K562 (cell line): Measurements from ENCODE around the gene KLRB1. TPM values are rescaled to one million over a fixed set of nuclear protein-coding genes. Genes with fewer than 3 reads are reported as not detected.

ENCODE experiments used
- FOXK1 ChIP-seq: sonication (generic); formaldehyde crosslinking; IDR thresholded peaks from 2 replicates; pipeline ENCODE4 v1.8.0; 2022; ENCODE audit warnings: missing genetic modification reagents, mild to moderate bottlenecking, borderline replicate concordance
- MYBL2 ChIP-seq, 2 experiments: fragments of 450-650 bp in 1 of 2; sonication (generic) in 1 of 2; formaldehyde crosslinking in 1 of 2; IDR thresholded peaks; 2 replicates each; pipeline versions ENCODE4 v1.6.1 to v1.8.1; 2017 to 2022; ENCODE audit warnings: borderline replicate concordance in 1 of 2, inconsistent platforms in 1 of 2, low read depth in 1 of 2, mild to moderate bottlenecking in 1 of 2, missing genetic modification reagents in 1 of 2, moderate library complexity in 1 of 2
- NCOA6 ChIP-seq: fragments of 450-650 bp; IDR thresholded peaks from 2 replicates; pipeline ENCODE4 v1.6.1; 2017; ENCODE audit warnings: mild to moderate bottlenecking
- NONO ChIP-seq, 2 experiments: fragments of 200-400 bp in 1 of 2; fragments of 450-650 bp in 1 of 2; formaldehyde crosslinking in 1 of 2; IDR thresholded peaks; 2 replicates each; pipeline ENCODE4 v1.6.1; 2017; ENCODE audit warnings: low read depth in 2 of 2, mild to moderate bottlenecking in 2 of 2, moderate library complexity in 2 of 2, low read length in 1 of 2
- SP1 ChIP-seq: sonication (generic); formaldehyde crosslinking; IDR thresholded peaks from 2 replicates; pipeline ENCODE4 v1.8.1; 2022; ENCODE audit warnings: mild to moderate bottlenecking, missing genetic modification reagents
- ZBTB1 ChIP-seq: sonication (generic); formaldehyde crosslinking; IDR thresholded peaks from 2 replicates; pipeline ENCODE4 v1.8.1; 2023; ENCODE audit warnings: missing genetic modification reagents, low read depth, mild to moderate bottlenecking, borderline replicate concordance
- ZNF146 ChIP-seq: IDR thresholded peaks from one replicate; pipeline ENCODE4 v1.6.1; 2018; ENCODE audit warnings: missing compliant biosample characterization; ENCODE audit not compliant: unreplicated experiment
- ZNF212 ChIP-seq: fragments of 450-650 bp; formaldehyde crosslinking; IDR thresholded peaks from 2 replicates; pipeline ENCODE4 v1.4.0; 2020; ENCODE audit warnings: mild to moderate bottlenecking
- ZNF695 ChIP-seq: fragments of 450-650 bp; formaldehyde crosslinking; IDR thresholded peaks from 2 replicates; pipeline ENCODE4 v1.4.0; 2020; ENCODE audit warnings: mild to moderate bottlenecking, moderate library complexity
- ZNF76 ChIP-seq: fragments of 250-450 bp; sonication (Bioruptor Pico); IDR thresholded peaks from 2 replicates; pipeline ENCODE4 v1.4.0; 2020; ENCODE audit warnings: mild to moderate bottlenecking, moderate library complexity, borderline replicate concordance
- ZNF766 ChIP-seq: fragments of 200-800 bp; sonication (Bioruptor generic); conservative IDR thresholded peaks from 2 replicates; pipeline ENCODE4 v1.6.1; 2016; ENCODE audit warnings: missing genetic modification characterization, missing compliant biosample characterization
- polyA plus RNA-seq, 8 experiments: library from polyadenylated mRNA; depleted of rRNA in 4 of 8; stranded (reverse) in 5 of 8; unstranded in 3 of 8; fragments of >200 nt; fragmentation: Nextera tagmentation in 2 of 8; fragmentation: Illumina TruSeq in 1 of 8; extraction: Ambion mirVana in 2 of 8; extraction: Trizol in 1 of 8; gene quantifications; 2 replicates each; pipeline versions ENCODE4 v1.2.1 to v1.2.3, GENCODE V29; 2011 to 2014; ENCODE audit warnings: inconsistent platforms in 1 of 8, missing spikeins in 1 of 8
- total RNA-seq, 7 experiments: library from RNA; depleted of rRNA in 6 of 7; stranded (reverse); fragments of >200 nt in 6 of 7; fragmentation: Illumina TruSeq in 2 of 7; extraction: Trizol in 2 of 7; gene quantifications; 2 replicates each; pipeline versions ENCODE4 v1.2.1 to v1.2.3, GENCODE V29; 2011 to 2021; ENCODE audit warnings: low replicate concordance in 1 of 7
- TF ChIP-seq, protein P1 (sequence below), 2 experiments: fragments of 450-650 bp; conservative IDR thresholded peaks; 2 replicates each; pipeline ENCODE4 v1.6.1; 2017; ENCODE audit warnings: mild to moderate bottlenecking in 2 of 2, moderate library complexity in 2 of 2
- TF ChIP-seq, protein P2 (sequence below): fragments of 450-650 bp; IDR thresholded peaks from 2 replicates; pipeline ENCODE4 v1.6.1; 2016; ENCODE audit warnings: borderline replicate concordance
- TF ChIP-seq, protein P3 (sequence below): fragments of 450-650 bp; IDR thresholded peaks from 2 replicates; pipeline ENCODE4 v1.7.0; 2016; ENCODE audit warnings: borderline replicate concordance
- TF ChIP-seq, protein P4 (sequence below): fragments of 200-800 bp; sonication (Bioruptor generic); IDR thresholded peaks from 2 replicates; pipeline ENCODE4 v1.6.1; 2017; ENCODE audit warnings: missing genetic modification characterization, missing compliant biosample characterization
- TF ChIP-seq, protein P5 (sequence below): fragments of 450-650 bp; IDR thresholded peaks from 2 replicates; pipeline ENCODE4 v1.6.1; 2016; ENCODE audit warnings: mild to moderate bottlenecking

Gene KLRB1
- total and polyA plus RNA-seq, 9 of the 15 experiments (the other 6 are each of a cell fraction or from before 2014, with no cell fraction given): not detected

DNA sequence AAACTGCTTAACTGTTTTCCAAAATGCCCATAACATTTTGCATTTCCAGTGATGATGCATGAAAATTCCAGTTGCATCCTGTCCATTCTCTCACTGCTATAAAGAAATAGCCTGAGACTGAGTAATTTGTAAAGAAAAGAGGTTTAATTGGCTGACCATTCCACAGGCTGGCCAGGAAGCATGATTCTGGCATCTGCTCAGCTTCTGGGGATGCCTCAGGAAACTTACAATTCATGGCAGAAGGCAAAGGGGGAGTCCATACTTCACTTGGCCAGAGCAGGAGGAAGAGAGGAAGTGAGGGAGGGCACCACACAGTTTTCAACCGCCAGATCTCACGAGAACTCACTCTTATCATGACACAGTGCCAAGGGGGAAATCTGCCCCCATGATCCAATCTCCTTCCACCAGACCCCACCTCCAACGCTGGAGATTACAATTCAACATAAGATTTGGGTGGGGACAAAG is 43.6 kb upstream of the KLRB1 start (continued):
- TF ChIP-seq, protein P1, sequence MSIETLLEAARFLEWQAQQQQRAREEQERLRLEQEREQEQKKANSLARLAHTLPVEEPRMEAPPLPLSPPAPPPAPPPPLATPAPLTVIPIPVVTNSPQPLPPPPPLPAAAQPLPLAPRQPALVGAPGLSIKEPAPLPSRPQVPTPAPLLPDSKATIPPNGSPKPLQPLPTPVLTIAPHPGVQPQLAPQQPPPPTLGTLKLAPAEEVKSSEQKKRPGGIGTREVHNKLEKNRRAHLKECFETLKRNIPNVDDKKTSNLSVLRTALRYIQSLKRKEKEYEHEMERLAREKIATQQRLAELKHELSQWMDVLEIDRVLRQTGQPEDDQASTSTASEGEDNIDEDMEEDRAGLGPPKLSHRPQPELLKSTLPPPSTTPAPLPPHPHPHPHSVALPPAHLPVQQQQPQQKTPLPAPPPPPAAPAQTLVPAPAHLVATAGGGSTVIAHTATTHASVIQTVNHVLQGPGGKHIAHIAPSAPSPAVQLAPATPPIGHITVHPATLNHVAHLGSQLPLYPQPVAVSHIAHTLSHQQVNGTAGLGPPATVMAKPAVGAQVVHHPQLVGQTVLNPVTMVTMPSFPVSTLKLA (conservative IDR thresholded peaks at IDR 0.05): no peak
- TF ChIP-seq, protein P2, sequence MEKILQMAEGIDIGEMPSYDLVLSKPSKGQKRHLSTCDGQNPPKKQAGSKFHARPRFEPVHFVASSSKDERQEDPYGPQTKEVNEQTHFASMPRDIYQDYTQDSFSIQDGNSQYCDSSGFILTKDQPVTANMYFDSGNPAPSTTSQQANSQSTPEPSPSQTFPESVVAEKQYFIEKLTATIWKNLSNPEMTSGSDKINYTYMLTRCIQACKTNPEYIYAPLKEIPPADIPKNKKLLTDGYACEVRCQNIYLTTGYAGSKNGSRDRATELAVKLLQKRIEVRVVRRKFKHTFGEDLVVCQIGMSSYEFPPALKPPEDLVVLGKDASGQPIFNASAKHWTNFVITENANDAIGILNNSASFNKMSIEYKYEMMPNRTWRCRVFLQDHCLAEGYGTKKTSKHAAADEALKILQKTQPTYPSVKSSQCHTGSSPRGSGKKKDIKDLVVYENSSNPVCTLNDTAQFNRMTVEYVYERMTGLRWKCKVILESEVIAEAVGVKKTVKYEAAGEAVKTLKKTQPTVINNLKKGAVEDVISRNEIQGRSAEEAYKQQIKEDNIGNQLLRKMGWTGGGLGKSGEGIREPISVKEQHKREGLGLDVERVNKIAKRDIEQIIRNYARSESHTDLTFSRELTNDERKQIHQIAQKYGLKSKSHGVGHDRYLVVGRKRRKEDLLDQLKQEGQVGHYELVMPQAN: no peak
- TF ChIP-seq ZNF766 (CRISPR knock-in tag): 0 out of 2 replicates have a peak, but pooled peaks have one; percentile 28
- 0 out of 2 replicates have a peak, but pooled peaks have one; percentile 28 for TF ChIP-seq SP1
- TF ChIP-seq ZNF76 (CRISPR knock-in tag): no peak
- TF ChIP-seq MYBL2 (IDR thresholded peaks at IDR 0.05; ENCODE audit: low read depth): no peak
- TF ChIP-seq MYBL2 (CRISPR knock-in tag; IDR thresholded peaks at IDR 0.05; ENCODE audit: borderline replicate concordance): no peak
- TF ChIP-seq, protein P3, sequence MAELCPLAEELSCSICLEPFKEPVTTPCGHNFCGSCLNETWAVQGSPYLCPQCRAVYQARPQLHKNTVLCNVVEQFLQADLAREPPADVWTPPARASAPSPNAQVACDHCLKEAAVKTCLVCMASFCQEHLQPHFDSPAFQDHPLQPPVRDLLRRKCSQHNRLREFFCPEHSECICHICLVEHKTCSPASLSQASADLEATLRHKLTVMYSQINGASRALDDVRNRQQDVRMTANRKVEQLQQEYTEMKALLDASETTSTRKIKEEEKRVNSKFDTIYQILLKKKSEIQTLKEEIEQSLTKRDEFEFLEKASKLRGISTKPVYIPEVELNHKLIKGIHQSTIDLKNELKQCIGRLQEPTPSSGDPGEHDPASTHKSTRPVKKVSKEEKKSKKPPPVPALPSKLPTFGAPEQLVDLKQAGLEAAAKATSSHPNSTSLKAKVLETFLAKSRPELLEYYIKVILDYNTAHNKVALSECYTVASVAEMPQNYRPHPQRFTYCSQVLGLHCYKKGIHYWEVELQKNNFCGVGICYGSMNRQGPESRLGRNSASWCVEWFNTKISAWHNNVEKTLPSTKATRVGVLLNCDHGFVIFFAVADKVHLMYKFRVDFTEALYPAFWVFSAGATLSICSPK: no peak
- no peak for TF ChIP-seq FOXK1 (CRISPR knock-in tag)
- TF ChIP-seq, protein P4, sequence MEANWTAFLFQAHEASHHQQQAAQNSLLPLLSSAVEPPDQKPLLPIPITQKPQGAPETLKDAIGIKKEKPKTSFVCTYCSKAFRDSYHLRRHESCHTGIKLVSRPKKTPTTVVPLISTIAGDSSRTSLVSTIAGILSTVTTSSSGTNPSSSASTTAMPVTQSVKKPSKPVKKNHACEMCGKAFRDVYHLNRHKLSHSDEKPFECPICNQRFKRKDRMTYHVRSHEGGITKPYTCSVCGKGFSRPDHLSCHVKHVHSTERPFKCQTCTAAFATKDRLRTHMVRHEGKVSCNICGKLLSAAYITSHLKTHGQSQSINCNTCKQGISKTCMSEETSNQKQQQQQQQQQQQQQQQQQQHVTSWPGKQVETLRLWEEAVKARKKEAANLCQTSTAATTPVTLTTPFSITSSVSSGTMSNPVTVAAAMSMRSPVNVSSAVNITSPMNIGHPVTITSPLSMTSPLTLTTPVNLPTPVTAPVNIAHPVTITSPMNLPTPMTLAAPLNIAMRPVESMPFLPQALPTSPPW (CRISPR knock-in tag): peak; percentile 8; the same call in 1 of the 2 replicates
- no peak for TF ChIP-seq NCOA6
- TF ChIP-seq, protein P5, sequence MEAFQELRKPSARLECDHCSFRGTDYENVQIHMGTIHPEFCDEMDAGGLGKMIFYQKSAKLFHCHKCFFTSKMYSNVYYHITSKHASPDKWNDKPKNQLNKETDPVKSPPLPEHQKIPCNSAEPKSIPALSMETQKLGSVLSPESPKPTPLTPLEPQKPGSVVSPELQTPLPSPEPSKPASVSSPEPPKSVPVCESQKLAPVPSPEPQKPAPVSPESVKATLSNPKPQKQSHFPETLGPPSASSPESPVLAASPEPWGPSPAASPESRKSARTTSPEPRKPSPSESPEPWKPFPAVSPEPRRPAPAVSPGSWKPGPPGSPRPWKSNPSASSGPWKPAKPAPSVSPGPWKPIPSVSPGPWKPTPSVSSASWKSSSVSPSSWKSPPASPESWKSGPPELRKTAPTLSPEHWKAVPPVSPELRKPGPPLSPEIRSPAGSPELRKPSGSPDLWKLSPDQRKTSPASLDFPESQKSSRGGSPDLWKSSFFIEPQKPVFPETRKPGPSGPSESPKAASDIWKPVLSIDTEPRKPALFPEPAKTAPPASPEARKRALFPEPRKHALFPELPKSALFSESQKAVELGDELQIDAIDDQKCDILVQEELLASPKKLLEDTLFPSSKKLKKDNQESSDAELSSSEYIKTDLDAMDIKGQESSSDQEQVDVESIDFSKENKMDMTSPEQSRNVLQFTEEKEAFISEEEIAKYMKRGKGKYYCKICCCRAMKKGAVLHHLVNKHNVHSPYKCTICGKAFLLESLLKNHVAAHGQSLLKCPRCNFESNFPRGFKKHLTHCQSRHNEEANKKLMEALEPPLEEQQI: peak; percentile 88
- no peak for TF ChIP-seq ZBTB1 (CRISPR knock-in tag)
- no peak for TF ChIP-seq ZNF212 (CRISPR knock-in tag)
- no peak for TF ChIP-seq NONO (IDR thresholded peaks at IDR 0.05; ENCODE audit: low read depth in 2 of 2, low read length in 1 of 2)
- TF ChIP-seq ZNF146 (CRISPR knock-in tag): no peak
- no peak for TF ChIP-seq ZNF695
